Measurements from ENCODE around the gene FBXW11.

DNA sequence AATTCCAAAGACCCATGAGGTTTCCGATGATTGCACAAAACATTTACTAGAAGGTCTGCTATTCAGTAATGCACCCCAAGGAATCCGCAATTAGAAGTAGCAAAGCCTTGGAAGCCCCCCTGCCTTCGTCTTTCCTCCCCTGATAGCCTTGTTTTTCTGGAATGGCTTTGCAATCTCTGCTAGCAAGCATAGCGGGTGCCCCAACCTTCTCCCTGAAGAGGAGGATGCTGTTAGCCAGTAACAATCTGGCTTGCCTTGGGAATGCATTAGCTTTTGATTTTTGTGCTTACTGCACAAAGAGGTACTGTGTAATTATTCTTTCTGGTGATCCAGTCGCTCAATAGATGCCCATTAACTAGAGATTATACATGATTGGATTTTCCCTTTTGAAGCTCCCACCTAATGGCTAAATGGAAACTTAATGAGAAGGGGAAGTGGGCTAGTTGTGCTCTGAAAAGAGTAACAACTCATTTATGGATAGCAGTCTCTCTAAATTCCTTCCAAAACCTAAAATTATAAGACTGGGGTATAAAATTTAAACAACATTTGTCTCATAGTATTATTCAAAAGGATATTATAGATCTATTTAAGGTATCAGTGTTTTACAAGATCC is 91.6 kb downstream of the FBXW11 start:
- TF ChIP-seq, protein P1, sequence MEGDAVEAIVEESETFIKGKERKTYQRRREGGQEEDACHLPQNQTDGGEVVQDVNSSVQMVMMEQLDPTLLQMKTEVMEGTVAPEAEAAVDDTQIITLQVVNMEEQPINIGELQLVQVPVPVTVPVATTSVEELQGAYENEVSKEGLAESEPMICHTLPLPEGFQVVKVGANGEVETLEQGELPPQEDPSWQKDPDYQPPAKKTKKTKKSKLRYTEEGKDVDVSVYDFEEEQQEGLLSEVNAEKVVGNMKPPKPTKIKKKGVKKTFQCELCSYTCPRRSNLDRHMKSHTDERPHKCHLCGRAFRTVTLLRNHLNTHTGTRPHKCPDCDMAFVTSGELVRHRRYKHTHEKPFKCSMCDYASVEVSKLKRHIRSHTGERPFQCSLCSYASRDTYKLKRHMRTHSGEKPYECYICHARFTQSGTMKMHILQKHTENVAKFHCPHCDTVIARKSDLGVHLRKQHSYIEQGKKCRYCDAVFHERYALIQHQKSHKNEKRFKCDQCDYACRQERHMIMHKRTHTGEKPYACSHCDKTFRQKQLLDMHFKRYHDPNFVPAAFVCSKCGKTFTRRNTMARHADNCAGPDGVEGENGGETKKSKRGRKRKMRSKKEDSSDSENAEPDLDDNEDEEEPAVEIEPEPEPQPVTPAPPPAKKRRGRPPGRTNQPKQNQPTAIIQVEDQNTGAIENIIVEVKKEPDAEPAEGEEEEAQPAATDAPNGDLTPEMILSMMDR (IDR thresholded peaks at IDR 0.05) = no peak
- no peak for TF ChIP-seq ZFX (IDR thresholded peaks at IDR 0.05; ENCODE audit: borderline replicate concordance)
